Kidney epithelial cell (primary cell): ENCODE measurements around the gene MEIOSIN. TPM values are rescaled to one million over a fixed set of nuclear protein-coding genes. Genes with fewer than 3 reads are reported as not detected.

ENCODE experiments used
- DNase-seq: peaks from one replicate; pipeline ENCODE4 v3.0.0-alpha.2; 2010; ENCODE audit warnings: low read depth
- H3K27me3 ChIP-seq: 2 replicates; pipeline ENCODE4 v1.6.0; 2011; ENCODE audit warnings: low read length; ENCODE audit not compliant: control insufficient read depth, insufficient read depth
- H3K36me3 ChIP-seq: 2 replicates; pipeline ENCODE4 v1.5.1; 2011; ENCODE audit warnings: low read length; ENCODE audit not compliant: control insufficient read depth, insufficient read depth
- H3K4me3 ChIP-seq: 2 replicates; pipeline ENCODE4 v1.5.1; 2011; ENCODE audit warnings: low read depth, mild to moderate bottlenecking, control low read depth, low read length
- CTCF ChIP-seq: IDR thresholded peaks from 2 replicates; pipeline ENCODE4 v1.5.1; 2011; ENCODE audit warnings: mild to moderate bottlenecking, moderate library complexity, low read length, control low read depth, inconsistent platforms; ENCODE audit not compliant: insufficient read depth, poor library complexity, severe bottlenecking
- total RNA-seq: library from RNA; depleted of rRNA; stranded (reverse); fragments of >200 nt; gene quantifications from 2 replicates; pipeline ENCODE4 v1.2.3, GENCODE V29; 2015

Gene MEIOSIN
- total RNA-seq, 1 donor from 2014 or later, result not detected

- Histone ChIP-seq H3K4me3 (no peak overlapping the region), H3K36me3 (no peaks in the 10 kb centered on the region), H3K27me3 (peaks cover 7% of the 10 kb centered on the region)
- no peak for TF ChIP-seq CTCF
- DNase-seq, result no peak
Measured at GRCh38 chr19:45762870-45763631, 29.8 kb downstream of the MEIOSIN start.

DNA sequence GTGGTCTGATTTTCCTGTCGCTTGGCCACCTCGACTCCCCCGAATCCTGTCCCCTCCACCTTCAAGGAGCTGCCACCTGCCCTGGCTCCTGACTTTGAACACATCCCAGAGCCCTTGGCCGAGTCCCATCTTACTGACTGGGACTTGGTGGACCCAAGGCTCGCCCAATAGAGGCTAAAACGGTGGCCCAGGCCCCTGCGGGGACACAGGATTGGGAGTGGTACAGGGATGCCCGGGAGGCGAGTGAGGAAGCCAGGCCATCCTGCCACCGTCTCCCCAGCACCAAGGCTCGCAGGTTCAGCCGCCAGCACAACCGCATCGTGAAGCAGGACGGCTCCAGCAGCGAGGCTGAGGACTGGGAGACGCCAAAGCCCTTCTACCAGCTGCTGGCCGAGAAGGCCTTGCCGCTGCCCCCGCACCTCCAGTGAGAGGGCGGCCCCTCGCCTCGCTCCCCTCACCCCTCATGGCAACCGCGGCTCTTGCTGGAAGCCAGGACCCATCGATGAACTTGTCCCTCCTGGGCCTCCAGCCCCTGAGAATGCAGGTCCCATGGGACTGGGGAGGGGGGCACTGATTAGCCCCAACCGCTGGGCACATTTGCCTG, 30.6 kb downstream of the MEIOSIN start:
- no peak for DNase-seq
- TF ChIP-seq CTCF, result no peak
- H3K4me3 ChIP-seq, result no peak overlapping the region
- H3K36me3 ChIP-seq, result no peaks in the 10 kb centered on the region
- peaks cover 7% of the 10 kb centered on the region for H3K27me3 ChIP-seq

DNA sequence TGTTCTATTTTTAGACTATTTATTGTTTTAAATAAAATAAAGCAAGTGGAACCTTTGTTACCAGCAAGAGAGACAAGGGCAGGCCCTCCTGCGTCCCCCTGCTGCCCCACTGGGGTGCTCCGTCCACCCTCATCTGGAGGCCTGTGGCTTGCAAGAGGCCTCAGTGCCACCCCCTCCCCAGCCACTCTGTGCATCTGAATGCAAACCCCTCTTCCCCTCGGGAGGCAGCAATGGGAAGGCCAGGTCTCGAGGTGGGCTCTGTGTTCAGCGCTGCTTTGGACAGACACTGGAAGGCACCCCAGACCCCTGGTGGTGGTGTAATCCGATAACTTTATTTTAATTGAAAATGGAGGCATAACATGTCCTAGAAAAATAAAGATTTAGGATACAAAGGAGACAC, 31.2 kb downstream of the MEIOSIN start:
- no peak overlapping the region for H3K4me3 ChIP-seq
- no peak for DNase-seq
- H3K27me3 ChIP-seq, result peaks cover 7% of the 10 kb centered on the region
- TF ChIP-seq CTCF, result no peak
- no peaks in the 10 kb centered on the region for H3K36me3 ChIP-seq

GRCh38 chr19:45764945-45765701, 31.9 kb downstream of the MEIOSIN start:
- TF ChIP-seq CTCF, result no peak
- Histone ChIP-seq H3K4me3 (no peak overlapping the region), H3K36me3 (no peaks in the 10 kb centered on the region), H3K27me3 (peaks cover 7% of the 10 kb centered on the region)
- no peak for DNase-seq

DNA sequence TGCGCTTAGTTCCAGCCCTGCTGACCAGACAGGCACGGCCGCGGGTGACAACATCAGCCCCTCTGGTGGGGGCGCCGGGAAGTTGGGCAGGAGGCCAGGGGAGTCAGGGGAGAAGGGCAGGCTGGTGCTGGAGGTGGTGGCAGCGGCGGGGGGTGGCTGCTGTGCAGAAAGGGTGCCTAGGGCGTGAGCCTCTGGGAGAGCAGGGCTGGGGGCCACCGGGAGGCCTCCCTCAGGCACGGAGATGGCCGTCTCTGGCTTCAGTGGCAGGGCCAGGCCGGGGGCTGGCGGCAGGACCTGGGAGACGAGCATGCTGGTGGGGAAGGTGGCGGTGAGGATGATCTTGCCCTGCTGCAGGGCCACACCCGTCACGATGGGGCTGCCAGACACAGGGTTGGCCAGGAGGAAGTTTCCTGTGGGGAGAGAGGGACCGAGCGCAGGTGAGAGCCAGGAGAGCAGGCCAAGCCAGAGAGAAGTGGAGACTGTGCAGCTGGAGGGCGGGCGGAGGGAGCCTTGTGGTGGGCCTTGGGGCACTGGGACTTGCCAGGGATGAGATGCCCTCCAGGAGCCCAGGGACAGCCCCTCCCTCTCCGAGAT, 32.6 kb downstream of the MEIOSIN start:
- Histone ChIP-seq H3K4me3 (no peak overlapping the region), H3K36me3 (no peaks in the 10 kb centered on the region), H3K27me3 (peaks cover 7% of the 10 kb centered on the region)
- TF ChIP-seq CTCF, result no peak
- no peak for DNase-seq
